NCI-H82 treated with DMSO at 0.1 percent for 48 hours (cell line): ENCODE data around the gene PNPLA2.

Source experiments
- DNase-seq: peaks from one replicate; lab custom pipeline; 2025; ENCODE audit not compliant: unreplicated experiment; lab: John Stamatoyannopoulos, UW

The PNPLA2 gene

GRCh38 chr11:829847-830294 lies 11.2 kb downstream of the PNPLA2 start:
- DNase-seq = no peak

GRCh38 chr11:830295-831117 lies 11.8 kb downstream of the PNPLA2 start:
- DNase-seq = peak; percentile 54

GRCh38 chr11:831118-831864 lies 12.6 kb downstream of the PNPLA2 start:
- no peak for DNase-seq

- DNase-seq = no peak
Measured at GRCh38 chr11:831961-832528, 13.3 kb downstream of the PNPLA2 start.

GRCh38 chr11:832529-833113 lies 13.9 kb downstream of the PNPLA2 start, which contains the start of gene CD151:
TSS of gene CD151 (plus strand) at chr11:832952. CDS start at chr11:836070, 3,118 bp downstream.
- peak; percentile 21 for DNase-seq

- DNase-seq = no peak
Measured at GRCh38 chr11:833114-833791, 14.5 kb downstream of the PNPLA2 start.

- DNase-seq = no peak
Measured at GRCh38 chr11:833849-834311, 15.2 kb downstream of the PNPLA2 start.

- DNase-seq = no peak
Measured at GRCh38 chr11:834371-835316, 15.9 kb downstream of the PNPLA2 start.

GRCh38 chr11:836274-836673 lies 17.6 kb downstream of the PNPLA2 start:
- no peak for DNase-seq

GRCh38 chr11:836700-837099 lies 18.0 kb downstream of the PNPLA2 start:
- no peak for DNase-seq

- no peak for DNase-seq
Measured at GRCh38 chr11:837189-837989, 18.7 kb downstream of the PNPLA2 start.

- no peak for DNase-seq
Measured at GRCh38 chr11:837990-838307, 19.2 kb downstream of the PNPLA2 start.

GRCh38 chr11:838441-839279 lies 19.9 kb downstream of the PNPLA2 start:
- no peak for DNase-seq

- no peak for DNase-seq
Measured at GRCh38 chr11:839280-839623, 20.5 kb downstream of the PNPLA2 start.

- DNase-seq = no peak
Measured at GRCh38 chr11:839875-840617, 21.3 kb downstream of the PNPLA2 start.

- no peak for DNase-seq
Measured at GRCh38 chr11:841981-842369, 23.3 kb downstream of the PNPLA2 start.

- DNase-seq = peak; percentile 32
Measured at GRCh38 chr11:842370-843002, 23.8 kb downstream of the PNPLA2 start, which contains the start of the genes POLR2L and TSPAN4. TSS of gene POLR2L (minus strand) at chr11:842529. CDS start at chr11:842508, 21 bp downstream. TSS of gene TSPAN4 (plus strand) at chr11:842852. CDS start at chr11:850305, 7,453 bp downstream.
